HG02763 (cell line): ENCODE measurements around the gene GMDS.
"Not testable (repeated sequence)": the region's sequence is repeated elsewhere in the genome, so short reads cannot be mapped to it uniquely, and the experiment has no call there.

Source experiments
- ATAC-seq: cut with Tn5 transposase; IDR thresholded peaks from one replicate; pipeline ENCODE4 v1.9.1; 2021; ENCODE audit warnings: mild to moderate bottlenecking, moderate library complexity; ENCODE audit not compliant: unreplicated experiment

GMDS gene

DNA sequence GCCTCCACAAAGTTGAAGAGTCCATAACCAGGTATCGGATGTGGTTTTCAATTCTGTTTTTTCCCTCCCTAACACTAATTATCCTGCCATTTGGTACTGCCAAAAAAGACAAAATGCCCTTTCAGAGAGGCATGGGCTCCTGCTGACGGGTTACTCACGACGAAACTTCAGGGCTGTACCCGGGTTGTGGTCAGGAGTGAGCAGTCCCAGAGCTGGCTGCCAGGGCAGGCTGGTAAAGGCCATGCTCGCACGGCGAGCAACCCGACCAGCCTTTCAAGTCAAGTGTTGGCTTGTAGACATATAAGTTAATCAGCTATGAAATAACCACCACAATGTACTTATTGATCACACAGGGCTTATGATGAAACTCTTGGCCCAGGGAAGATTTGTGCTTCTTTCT, 483.2 kb downstream of the GMDS start:
- no peak for ATAC-seq

DNA sequence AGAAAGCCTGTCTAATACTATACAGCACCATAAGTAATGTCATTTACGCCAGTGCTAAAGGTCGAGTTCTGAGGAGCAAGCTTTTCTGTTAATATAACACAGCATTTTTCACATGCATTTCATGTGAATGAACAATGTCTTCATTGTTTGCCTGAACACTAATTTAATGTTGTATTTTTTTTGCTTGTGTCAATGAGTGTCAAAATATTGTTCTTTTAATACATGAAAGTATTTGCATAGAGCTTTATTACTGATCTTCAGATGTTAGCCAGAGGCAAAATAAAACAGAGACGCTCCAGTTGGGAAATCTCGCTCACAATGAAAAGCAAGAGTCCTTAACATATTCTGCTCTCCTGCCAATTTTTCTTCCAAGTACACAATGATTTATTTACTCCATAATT, 483.9 kb downstream of the GMDS start:
- no peak for ATAC-seq

DNA sequence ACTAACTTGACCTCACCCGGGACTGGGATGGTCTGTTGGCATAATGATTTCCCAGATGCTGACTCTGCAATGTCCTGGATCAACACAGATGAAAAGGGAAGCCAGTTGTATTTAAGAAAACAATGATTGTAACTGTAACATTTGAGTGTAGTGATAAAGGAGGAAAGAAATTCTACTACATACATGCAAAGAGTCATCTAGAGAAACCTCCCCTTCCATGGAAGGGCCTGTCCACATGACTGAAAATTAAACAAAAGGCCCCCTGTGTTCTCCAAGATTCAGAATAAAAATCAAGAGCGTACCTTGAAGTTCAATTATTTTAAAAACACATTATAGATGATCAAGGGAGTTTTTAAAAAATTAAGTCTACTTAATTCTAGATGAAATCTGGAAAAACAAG, 484.5 kb downstream of the GMDS start:
- ATAC-seq, result no peak

DNA sequence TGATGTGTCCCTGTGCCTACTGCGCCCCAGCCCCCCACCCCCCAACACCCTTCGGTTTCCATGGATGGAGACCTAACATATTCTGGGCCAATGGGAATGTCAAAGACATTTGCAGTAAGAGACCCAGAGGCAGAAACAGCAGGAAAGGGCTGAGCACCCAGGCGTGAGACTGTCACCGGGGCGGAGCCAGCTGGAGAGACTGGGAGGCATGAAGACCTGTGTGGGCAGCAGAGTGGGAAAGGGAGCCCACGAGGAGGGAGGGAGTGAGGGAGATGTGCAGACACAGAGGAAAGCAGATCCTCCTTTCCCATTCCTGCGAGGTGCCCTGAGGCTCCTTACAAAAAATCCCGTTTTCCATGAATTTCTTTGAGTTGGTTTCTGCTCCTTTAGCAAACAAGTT, 485.5 kb downstream of the GMDS start:
- no peak for ATAC-seq

DNA sequence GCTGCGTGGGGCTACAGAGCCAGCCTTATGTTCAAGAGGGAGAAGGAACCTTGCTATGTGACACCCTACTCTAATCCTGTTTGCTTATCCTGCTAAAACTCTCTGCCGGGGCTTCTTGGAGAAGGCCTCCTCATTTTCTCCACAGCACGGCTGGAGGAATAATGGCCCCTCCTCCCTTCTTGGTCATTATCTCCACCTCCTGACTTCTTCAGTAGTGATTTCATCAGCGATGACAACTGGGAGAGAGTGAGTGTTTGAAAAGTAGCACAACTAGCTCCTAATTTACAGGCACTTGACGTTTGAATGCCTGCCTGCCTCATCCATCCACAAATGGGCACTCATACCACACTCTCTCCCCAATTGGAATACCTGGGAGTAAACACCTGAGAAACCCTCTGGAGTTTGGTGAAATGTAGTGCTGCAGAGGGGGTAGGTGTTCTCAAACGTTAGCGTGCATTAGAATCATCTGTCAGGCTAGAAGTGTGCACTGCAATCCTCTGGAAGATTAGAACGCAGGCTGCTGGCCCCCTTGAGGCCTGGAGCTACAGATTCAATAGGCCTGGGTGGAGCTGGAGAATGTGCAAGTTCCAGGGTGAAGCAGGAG, 487.2 kb downstream of the GMDS start:
- ATAC-seq, result no peak

DNA sequence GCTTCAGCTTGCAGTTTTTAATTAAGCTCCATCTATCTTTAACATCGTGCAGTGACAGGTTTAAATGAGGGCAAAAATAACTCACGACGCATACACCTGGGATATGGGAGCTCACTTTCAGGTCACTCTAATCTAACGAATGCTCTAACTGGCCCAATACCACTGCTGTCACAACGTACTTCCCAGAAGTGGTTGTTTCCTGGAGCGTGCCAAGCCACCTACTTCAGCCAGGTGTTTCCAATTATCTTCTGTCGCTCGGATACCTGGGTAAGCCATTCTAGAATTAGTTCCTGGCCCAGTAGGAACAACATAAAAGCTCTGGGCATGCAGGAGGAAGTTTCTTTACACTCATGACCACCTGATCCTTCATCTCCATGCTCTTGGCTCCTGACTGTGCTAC, 488.3 kb downstream of the GMDS start:
- ATAC-seq, result no peak

DNA sequence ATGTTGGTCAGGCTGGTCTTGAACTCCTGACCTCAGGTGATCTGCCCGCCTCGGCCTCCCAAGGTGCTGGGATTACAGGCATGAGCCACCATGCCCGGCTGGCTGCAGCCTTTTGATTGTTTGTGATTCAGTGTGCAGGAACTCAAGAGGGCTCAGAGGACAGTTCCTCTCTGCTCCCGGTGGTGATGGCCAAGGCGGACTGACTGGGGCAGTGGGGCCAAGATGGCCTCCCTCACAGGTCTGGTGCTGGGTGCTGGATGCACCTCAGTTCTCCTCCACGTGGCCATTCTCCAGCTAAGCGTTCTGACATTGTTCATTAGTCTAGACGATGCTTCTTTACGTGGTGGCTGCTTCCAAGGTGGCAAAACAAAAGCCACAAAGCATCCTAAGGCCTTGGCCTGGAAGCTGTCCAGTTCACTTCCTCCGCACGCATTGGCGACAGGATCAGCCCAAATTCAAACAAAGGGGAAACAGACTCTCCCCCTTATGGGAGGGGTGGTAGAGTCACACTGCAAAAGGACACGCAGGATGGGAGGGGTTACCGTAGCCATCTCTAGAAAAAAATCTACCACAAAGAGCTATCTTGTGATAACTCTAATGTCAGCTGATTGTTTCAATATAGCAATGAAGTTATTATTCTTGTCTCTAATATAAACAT, 488.8 kb downstream of the GMDS start:
- no peak for ATAC-seq

DNA sequence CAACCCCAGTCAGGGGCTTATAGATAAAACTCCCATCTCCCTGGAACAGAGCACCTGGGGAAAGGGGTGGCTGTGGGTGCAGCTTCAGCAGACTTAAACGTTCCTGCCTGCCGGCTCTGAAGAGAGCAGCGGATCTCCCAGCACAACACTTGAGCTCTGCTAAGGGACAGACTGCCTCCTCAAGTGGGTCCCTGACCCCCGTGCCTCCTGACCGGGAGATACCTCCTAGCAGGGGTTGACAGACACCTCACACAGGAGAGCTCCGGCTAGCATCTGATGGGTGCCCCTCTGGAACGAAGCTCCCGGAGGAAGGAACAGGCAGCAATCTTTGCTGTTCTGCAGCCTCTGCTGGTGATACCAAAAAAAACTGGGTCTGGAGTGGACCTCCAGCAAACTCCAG, 494.3 kb downstream of the GMDS start:
- not testable (repeated sequence) for ATAC-seq

DNA sequence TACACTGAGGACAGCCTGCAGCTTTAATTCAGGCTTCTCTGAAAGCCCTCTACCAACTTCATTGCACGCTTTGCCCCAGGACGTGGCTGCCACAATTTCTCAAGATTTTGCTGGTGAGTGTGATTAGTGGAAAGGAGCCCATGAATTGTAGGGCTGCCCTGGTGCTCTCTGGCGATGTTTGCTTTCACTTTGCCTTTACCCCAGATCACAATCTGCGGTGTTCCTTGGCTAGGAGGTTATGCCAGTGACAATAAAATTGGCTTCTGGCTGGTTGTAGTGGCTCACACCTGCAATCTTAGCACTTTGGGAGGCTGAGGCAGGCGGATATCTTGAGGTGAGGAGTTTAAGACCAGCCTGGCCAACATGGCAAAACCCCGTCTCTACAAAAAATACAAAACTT, 496.4 kb downstream of the GMDS start:
- ATAC-seq, result no peak

DNA sequence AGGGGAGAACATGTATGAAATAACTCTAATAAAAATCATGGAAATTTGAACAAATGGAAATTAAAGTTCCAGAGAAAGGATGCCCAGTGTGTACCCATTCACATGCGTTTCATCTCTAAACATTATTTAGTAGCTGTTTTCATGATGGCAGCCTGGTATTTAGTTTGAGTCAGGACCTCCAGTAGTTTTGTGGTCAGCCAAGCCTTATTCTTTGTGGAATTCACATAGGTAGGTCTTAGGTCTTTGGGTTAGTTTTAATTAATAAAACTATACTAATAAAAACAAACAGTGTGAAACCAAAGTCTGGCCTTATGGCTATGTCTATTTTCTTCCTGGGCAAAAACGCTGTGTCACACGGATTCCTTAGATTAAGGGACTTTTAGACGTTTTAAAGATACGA, 497.9 kb downstream of the GMDS start:
- ATAC-seq, result no peak

DNA sequence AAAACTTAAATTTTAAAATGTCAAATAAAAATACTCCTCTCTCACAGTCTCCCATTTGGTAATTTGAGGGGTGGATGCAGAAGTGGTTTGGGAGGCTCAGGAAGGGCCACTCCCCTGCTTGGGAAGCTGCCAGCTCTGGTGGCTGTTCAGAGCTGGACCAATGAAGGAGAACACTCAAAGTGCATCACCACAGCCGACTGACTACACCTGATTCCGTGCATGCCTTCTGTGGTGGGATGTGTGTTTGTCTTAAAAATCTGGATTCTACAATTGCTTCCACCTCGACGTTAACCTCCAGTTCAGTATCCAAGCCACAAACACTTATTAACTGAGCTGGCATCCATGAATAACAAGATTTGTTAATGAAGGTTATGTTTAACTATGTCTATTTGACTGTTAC, 498.4 kb downstream of the GMDS start:
- ATAC-seq, result no peak

DNA sequence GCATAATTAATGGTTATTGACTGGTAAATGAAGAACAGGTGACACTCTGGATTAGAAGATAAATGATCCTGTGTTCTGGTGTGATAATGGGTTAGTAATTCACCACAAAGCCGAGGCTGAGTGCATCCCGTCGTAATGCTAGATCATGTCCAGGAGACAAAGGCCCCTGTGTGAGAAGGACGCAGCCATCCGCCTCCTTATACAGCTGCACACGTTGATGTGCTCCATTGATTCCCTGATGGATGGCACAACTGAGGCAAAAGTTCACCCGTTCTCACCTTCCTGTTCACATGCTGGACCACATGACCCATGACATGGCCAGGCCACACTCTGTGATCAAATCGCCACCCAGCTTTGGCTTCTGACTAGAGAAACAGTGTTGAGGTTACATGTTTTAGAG, 499.6 kb downstream of the GMDS start:
- ATAC-seq, result no peak

DNA sequence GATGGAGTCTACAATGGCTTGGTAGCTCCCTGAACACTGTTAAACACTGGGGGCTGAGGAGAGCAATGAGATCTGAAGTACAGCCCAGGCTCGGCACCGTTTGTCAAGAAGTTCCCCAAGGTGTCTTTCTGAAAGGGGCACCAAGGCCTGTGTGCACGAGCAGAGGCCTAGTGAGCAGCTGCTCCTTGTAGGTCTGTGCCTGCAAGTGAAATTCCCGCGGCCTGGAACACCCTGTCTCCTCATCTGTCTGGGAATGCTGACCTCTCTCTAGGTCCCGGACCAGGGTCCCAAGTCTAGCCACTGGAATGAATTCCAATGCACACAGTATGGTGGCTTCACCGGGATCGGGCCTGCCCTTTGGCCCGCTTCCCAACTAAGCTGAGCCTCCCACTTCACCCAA, 500.9 kb downstream of the GMDS start:
- no peak for ATAC-seq

DNA sequence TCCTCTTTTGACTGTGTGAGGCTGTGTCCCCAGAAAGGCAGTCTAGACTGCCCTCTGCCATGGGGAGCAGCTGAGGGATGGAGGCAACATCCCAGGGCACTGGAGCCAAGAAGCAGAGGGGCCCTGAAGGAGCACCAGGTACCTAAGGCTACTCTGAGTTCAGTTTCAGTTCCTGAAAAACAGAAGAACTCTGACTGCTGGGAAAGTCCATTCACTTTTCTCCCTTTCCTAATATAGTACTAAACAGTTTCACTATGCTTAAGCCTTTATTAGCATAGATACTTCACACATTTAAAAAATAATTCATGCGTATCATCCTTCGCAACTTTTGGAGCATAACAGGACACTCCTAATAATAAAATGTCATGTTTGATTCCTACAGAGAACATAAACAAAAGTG, 505.7 kb downstream of the GMDS start:
- peak; percentile 79 for ATAC-seq

DNA sequence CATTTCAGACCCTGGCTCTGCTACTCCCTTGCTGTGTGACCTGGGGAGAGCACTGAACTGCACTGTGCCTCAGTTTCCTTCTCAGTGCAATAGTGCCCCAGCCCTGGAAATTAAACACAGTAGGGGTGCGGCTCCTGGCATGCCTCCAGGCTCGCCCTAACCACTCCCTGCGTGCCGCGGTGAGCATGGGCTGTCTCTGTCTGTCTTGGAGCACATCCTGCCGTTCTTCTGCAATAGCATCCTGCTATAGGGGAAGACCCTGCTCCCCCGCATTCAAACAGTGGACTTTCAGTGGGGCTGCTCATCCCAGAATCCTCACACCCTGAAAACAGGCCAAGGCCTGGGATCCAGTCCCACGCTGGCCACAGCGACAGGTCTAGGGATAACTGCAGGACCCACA, 506.2 kb downstream of the GMDS start:
- ATAC-seq, result peak; percentile 34

DNA sequence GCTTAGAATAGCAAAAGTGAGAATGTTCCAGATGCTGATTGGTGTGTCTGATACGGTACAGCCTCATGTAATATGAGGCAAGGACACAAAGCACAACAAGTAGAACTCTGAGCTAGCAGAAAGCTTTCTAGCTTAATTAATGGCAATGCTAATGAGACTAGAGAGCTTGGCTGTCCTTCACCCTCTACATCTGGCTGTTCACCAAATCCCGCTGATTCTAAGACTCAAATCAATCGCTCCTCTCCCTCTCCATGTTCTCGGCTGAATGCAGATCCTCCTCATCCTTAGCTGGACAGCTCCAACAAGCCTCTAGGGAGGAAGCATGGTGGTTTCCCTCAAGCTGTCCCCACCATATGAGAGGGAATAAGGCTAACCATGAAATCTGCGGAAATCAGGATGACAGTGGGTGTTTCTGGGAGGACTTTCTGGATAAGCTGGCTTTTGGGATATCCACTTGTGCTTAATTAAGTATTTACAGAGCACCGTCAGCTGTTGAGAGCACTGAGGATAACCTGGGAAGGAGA, 506.8 kb downstream of the GMDS start:
- no peak for ATAC-seq

DNA sequence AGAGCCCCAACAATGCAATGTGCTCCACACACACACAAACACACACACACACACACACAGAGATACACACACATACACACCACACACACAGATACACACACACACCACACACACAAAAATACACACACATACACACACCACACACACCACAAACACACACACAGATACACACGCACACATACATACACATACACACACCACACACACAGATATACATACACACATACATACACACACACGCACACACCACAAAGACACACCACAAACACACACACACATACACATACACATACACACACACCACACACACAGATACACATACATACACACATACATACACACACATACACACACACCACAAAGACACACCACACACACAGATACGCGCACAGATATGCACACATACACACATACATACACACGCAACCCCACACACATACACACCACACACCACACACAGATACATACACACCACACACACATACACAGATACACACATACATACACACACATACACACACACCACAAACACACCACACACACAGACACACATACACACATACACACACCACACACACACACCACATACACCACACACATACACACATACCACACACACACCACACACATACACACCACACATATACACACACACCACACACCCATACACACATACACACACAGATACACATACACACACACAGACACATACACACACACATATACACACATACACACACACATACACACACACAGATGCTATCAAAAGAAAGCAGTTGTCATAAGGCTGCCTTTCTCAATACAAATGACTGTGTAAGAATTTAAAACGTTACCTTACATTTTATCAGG, 507.7 kb downstream of the GMDS start:
- no peak for ATAC-seq

DNA sequence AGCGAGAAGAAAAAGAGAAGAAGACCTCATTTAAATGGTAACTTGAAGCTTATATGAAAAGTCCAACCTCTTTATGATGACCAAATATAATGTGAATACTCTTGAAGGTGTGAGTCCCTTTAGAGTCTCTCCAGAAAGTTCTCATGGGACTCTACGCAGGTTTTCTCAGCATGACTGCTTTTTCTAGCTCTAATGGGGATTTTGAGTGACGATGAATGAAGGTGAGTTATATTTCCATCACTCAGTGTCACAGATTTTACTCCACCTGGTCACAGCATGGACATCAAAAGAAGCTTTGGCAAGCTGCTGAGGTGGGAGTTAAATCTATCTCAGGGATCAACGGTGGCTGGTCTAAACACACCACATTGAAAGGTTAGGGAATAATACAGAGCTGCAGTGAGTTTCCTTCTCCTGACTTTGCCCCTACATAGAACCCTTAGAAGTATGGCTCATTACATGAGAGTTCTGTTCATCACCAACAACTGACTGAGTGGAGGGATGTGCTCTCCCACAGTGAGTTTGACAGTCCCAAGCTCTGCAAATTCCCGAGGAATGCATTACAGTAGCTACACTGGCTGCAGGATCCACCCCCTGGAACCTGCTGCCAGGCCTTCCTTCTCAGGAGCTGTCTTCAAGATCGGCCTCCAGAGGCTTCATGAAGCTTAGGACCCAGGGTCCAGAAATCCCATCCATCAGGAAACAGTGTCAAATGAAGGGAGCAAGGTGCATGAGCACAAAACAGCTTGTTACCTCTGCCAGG, 508.9 kb downstream of the GMDS start:
- no peak for ATAC-seq

DNA sequence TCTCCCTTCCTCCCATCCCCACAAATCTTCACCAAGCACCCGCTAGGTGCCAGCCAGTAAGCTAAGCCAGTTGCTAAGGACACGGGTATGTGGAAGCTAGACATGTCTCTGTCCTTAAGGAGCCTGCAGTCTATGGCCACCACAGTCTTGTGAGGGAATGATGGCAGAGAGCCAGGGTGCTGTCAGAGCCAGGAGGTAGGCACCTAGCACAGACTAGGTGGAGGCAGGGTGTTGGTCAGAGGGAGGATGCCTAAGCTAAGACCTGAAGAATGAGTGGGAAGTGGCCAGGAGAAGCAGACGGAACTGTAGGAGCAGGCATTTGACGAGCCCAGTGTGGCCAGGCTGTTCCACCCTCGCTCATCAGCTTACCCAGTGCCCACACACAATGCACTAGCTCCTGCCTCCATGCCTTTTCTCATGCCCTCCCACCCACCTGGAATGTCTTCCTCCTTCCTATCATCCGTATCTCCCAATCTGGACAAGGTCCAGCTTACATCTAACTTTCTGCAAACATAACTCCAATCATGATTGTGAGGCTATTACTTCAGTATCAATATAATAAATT, 510.1 kb downstream of the GMDS start:
- no peak for ATAC-seq

DNA sequence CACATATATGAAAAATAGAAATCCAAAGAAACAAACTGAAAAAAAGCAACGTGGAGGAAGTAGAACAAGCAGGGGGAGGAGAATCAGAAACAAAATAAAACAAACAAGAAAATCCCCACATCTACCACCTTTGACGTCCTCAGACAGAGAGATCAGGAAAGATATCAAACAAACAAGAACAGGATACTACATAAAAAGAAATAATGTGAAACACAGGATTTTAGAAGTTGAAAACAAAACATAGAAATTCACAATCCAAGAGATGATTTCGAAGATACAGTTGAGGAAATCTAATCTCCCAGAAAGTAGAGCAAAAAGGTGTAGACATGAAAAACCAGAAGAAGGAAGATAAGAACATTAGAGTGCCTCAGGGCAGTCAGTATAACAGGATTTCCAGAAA, 514.5 kb downstream of the GMDS start:
- no peak for ATAC-seq

DNA sequence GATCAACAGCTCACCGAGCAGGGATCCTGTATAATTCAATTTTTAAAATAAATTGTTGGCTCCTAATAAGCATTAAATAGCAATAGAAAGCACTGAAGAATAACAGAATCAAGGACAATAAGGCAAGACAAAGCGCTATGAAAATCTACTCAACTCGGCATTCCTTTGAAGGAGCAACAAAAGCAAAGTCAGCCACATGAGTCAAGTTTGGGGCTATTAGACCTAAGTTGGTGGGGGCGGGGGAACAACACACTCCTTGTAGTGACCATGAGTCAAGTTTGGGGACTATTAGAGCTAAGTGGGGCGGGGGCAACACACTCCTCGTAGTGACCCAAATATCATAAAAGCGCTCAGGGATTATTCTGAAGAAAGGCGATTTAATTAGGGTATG, 515.7 kb downstream of the GMDS start:
- ATAC-seq, result no peak
